ENCODE data around the gene SMAD7.

SMAD7 gene

GRCh38 chr18:48950536-48951447 lies at the start of gene SMAD7:
SMAD7 (minus strand) TSS chr18:48950965; CDS start chr18:48950424, 541 bp downstream.
- Histone ChIP-seq H3K4me2 (peak within 1 kb of the TSS; percentile 93 to 100 (median 98)), H3K4me1 (peaks cover 46 to 69% (median 53%) of the 10 kb centered on the region in 10 experiments), H3K27me3 (peaks cover 17 to 42% (median 29%) of the 10 kb centered on the region in 11 experiments; a peak in 18 of 22 replicates), H4K20me1 (peaks cover 37 to 59% (median 57%) of the 10 kb centered on the region in 11 experiments), H3K9me3 (replicated peaks in 1 of 11) (no peaks in the 10 kb centered on the region), H3K4me3 (peak within 1 kb of the TSS; percentile 76 to 94 (median 82)), H3K36me3 (peaks cover 0 to 24% (median 15%) of the 10 kb centered on the region in 11 experiments; a peak in 17 of 22 replicates), H3K27ac (peak within 1 kb of the TSS; percentile 54 to 91 (median 86); a peak in 21 of 22 replicates), H3K9ac (peak within 1 kb of the TSS; percentile 79 to 94 (median 87))
- no peak for TF ChIP-seq Cebpa-rat (IDR thresholded peaks at IDR 0.05)

GRCh38 chr18:48999569-48999968 lies 48.8 kb upstream of the SMAD7 start:
- H3K27me3 ChIP-seq: no peaks in the 10 kb centered on the region
- no peak overlapping the region for H3K27ac ChIP-seq
- H3K4me1 ChIP-seq: peaks cover 10 to 29% (median 20%) of the 10 kb centered on the region in 10 experiments; a peak in 19 of 20 replicates
- H3K4me3 ChIP-seq: no peak overlapping the region
- H4K20me1 ChIP-seq: peaks cover 0 to 23% (median 0%) of the 10 kb centered on the region in 11 experiments; a peak in 2 of 22 replicates
- TF ChIP-seq Cebpa-rat (IDR thresholded peaks at IDR 0.05): no peak
- H3K9ac ChIP-seq: no peak overlapping the region
- H3K36me3 ChIP-seq: no peaks in the 10 kb centered on the region; a peak in 2 of 22 replicates
- no peaks in the 10 kb centered on the region for H3K9me3 ChIP-seq (replicated peaks in 1 of 11)
- H3K4me2 ChIP-seq: no peak overlapping the region

- Histone ChIP-seq H3K36me3 (no peaks in the 10 kb centered on the region; a peak in 2 of 22 replicates), H3K4me1 (peaks cover 22 to 41% (median 32%) of the 10 kb centered on the region in 10 experiments), H3K9ac (peak overlapping the region in 4 of 11 experiments; percentile 17 to 37 (median 24); a peak in 1 of 22 replicates), H3K4me3 (no peak overlapping the region), H4K20me1 (peaks cover 0 to 23% (median 0%) of the 10 kb centered on the region in 11 experiments; a peak in 2 of 22 replicates), H3K27ac (peak overlapping the region in 6 of 11 experiments; percentile 4 to 61 (median 25); a peak in 6 of 22 replicates), H3K9me3 (replicated peaks in 1 of 11) (no peaks in the 10 kb centered on the region), H3K27me3 (no peaks in the 10 kb centered on the region), H3K4me2 (peak overlapping the region; percentile 1 to 73 (median 23); a peak in 20 of 22 replicates)
- TF ChIP-seq Cebpa-rat (IDR thresholded peaks at IDR 0.05): no peak
These were observed 47.4 kb upstream of the SMAD7 start for GRCh38 chr18:48997985-48998831.

- Histone ChIP-seq H3K36me3 (no peaks in the 10 kb centered on the region; a peak in 2 of 22 replicates), H4K20me1 (peaks cover 0 to 23% (median 0%) of the 10 kb centered on the region in 11 experiments; a peak in 2 of 22 replicates), H3K4me2 (peak overlapping the region in 10 of 11 experiments; percentile 1 to 73 (median 36); a peak in 15 of 22 replicates), H3K9me3 (replicated peaks in 1 of 11) (no peaks in the 10 kb centered on the region), H3K4me1 (peaks cover 28 to 46% (median 37%) of the 10 kb centered on the region in 10 experiments), H3K9ac (0 out of 22 replicates have a peak overlapping the region, but pooled peaks of 3 of the 11 experiments have one; percentile 17 to 37 (median 19)), H3K27me3 (no peaks in the 10 kb centered on the region), H3K4me3 (no peak overlapping the region), H3K27ac (peak overlapping the region in 3 of 11 experiments; percentile 12 to 61 (median 31); a peak in 3 of 22 replicates)
- TF ChIP-seq Cebpa-rat (IDR thresholded peaks at IDR 0.05): no peak
These were observed 46.9 kb upstream of the SMAD7 start for GRCh38 chr18:48997681-48997984.

- Histone ChIP-seq H3K9me3 (replicated peaks in 1 of 11) (no peaks in the 10 kb centered on the region), H4K20me1 (peaks cover 0 to 20% (median 0%) of the 10 kb centered on the region in 11 experiments; a peak in 2 of 22 replicates), H3K4me2 (peak overlapping the region in 3 of 11 experiments; percentile 65 to 73 (median 66); a peak in 3 of 22 replicates), H3K27ac (peak overlapping the region in 2 of 11 experiments; percentile 12 to 61; a peak in 2 of 22 replicates), H3K27me3 (no peaks in the 10 kb centered on the region), H3K4me1 (peaks cover 35 to 53% (median 44%) of the 10 kb centered on the region in 10 experiments), H3K9ac (0 out of 22 replicates have a peak overlapping the region, but pooled peaks of 2 of the 11 experiments have one; percentile 19 to 37), H3K4me3 (no peak overlapping the region), H3K36me3 (no peaks in the 10 kb centered on the region; a peak in 2 of 22 replicates)
- no peak for TF ChIP-seq Cebpa-rat (IDR thresholded peaks at IDR 0.05)
These were observed 46.2 kb upstream of the SMAD7 start for GRCh38 chr18:48996901-48997463.

GRCh38 chr18:48996041-48996440 lies 45.3 kb upstream of the SMAD7 start:
- Histone ChIP-seq H3K4me1 (peaks cover 39 to 62% (median 52%) of the 10 kb centered on the region in 10 experiments), H3K4me2 (no peak overlapping the region), H3K27me3 (no peaks in the 10 kb centered on the region)

GRCh38 chr18:48994926-48995835 lies 44.4 kb upstream of the SMAD7 start:
- Histone ChIP-seq H3K4me2 (no peak overlapping the region; a peak in 1 of 22 replicates), H3K27me3 (no peaks in the 10 kb centered on the region), H3K4me1 (peaks cover 39 to 71% (median 55%) of the 10 kb centered on the region in 10 experiments), H3K27ac (peak overlapping the region in 2 of 11 experiments; percentile 7 to 24; a peak in 1 of 22 replicates), H3K9ac (no peak overlapping the region), H3K4me3 (no peak overlapping the region), H3K9me3 (replicated peaks in 1 of 11) (no peaks in the 10 kb centered on the region), H3K36me3 (no peaks in the 10 kb centered on the region; a peak in 2 of 22 replicates), H4K20me1 (peaks cover 0 to 11% (median 0%) of the 10 kb centered on the region in 11 experiments; a peak in 2 of 22 replicates)
- no peak for TF ChIP-seq Cebpa-rat (IDR thresholded peaks at IDR 0.05)

More at GRCh38 chr18:48996041-48996440, 45.3 kb upstream of the SMAD7 start:
- Histone ChIP-seq H3K9me3 (replicated peaks in 1 of 11) (no peaks in the 10 kb centered on the region), H3K9ac (no peak overlapping the region), H3K36me3 (no peaks in the 10 kb centered on the region; a peak in 2 of 22 replicates), H3K27ac (no peak overlapping the region), H3K4me3 (no peak overlapping the region), H4K20me1 (peaks cover 0 to 11% (median 0%) of the 10 kb centered on the region in 11 experiments; a peak in 2 of 22 replicates)
- TF ChIP-seq Cebpa-rat (IDR thresholded peaks at IDR 0.05): no peak

Data from BLaER1 treated with 17β-estradiol and CSF1 and Interleukin-3, amounts not matched to agents 10 nM and 100 nM (cell line).